Smooth muscle cell (in vitro differentiated cells): ENCODE data around the gene NEMF. TPM values are rescaled to one million over a fixed set of nuclear protein-coding genes. Genes with fewer than 3 reads are reported as not detected.
A peak's percentile ranks its signal among the peaks of the same experiment; 100 is the strongest.
"Not testable (repeated sequence)": the region's sequence is repeated elsewhere in the genome, so short reads cannot be mapped to it uniquely, and the experiment has no call there.

ENCODE experiments used
- DNase-seq: peaks from one replicate; lab custom pipeline; 2025; ENCODE audit not compliant: unreplicated experiment; lab: John Stamatoyannopoulos, UW
- H2AFZ ChIP-seq: fragments of 200-600 bp; sonication (generic); 2 replicates; pipeline ENCODE4 v1.6.0; 2016; ENCODE audit warnings: antibody characterized with exemption, low read depth, mild to moderate bottlenecking
- H3F3A ChIP-seq: fragments of 200-600 bp; sonication (generic); 2 replicates; pipeline ENCODE4 v1.6.0; 2017; ENCODE audit warnings: antibody characterized with exemption, low read depth
- H3K27ac ChIP-seq: fragments of 200-600 bp; sonication (generic); 2 replicates; pipeline ENCODE4 v1.5.1; 2016; ENCODE audit warnings: low read depth, mild to moderate bottlenecking
- H3K27me3 ChIP-seq: fragments of 200-600 bp; sonication (generic); 2 replicates; pipeline ENCODE4 v1.6.1; 2016; ENCODE audit warnings: low read depth, mild to moderate bottlenecking
- H3K36me3 ChIP-seq: fragments of 200-600 bp; sonication (generic); 2 replicates; pipeline ENCODE4 v1.5.1; 2016; ENCODE audit warnings: low read depth
- H3K4me1 ChIP-seq: fragments of 200-600 bp; sonication (generic); 2 replicates; pipeline ENCODE4 v1.5.1; 2016; ENCODE audit warnings: low read depth
- H3K4me2 ChIP-seq: fragments of 200-600 bp; sonication (generic); 2 replicates; pipeline ENCODE4 v1.6.0; 2016; ENCODE audit warnings: mild to moderate bottlenecking
- H3K4me3 ChIP-seq: fragments of 200-600 bp; sonication (generic); 2 replicates; pipeline ENCODE4 v1.5.1; 2016; ENCODE audit warnings: mild to moderate bottlenecking
- H3K79me2 ChIP-seq: fragments of 200-600 bp; sonication (generic); 2 replicates; pipeline ENCODE4 v1.6.0; 2016; ENCODE audit warnings: low read depth, mild to moderate bottlenecking
- H3K9ac ChIP-seq: fragments of 200-600 bp; sonication (generic); 2 replicates; pipeline ENCODE4 v1.6.0; 2016; ENCODE audit warnings: low read depth
- H3K9me3 ChIP-seq: fragments of 200-600 bp; sonication (generic); replicated peaks from 2 replicates; pipeline ENCODE4 v1.5.1; 2016; ENCODE audit warnings: low read depth
- H4K20me1 ChIP-seq: fragments of 200-600 bp; sonication (generic); 2 replicates; pipeline ENCODE4 v1.6.0; 2016; ENCODE audit warnings: low read depth
- WGBS: methylation state at CpG from one replicate; pipeline ENCODE4 v1.1.7; 2016; ENCODE audit warnings: low lambda C conversion rate; 5-methylcytosine and 5-hydroxymethylcytosine counted together
- polyA plus RNA-seq: library from polyadenylated mRNA; unstranded; fragments of >200 nt; fragmentation: Nextera tagmentation; extraction: Ambion mirVana; gene quantifications from 2 replicates; pipeline ENCODE4 v1.2.1, GENCODE V29; 2016
- small RNA-seq: library from RNA; depleted of rRNA; stranded (forward); fragments of <200 nt; gene quantifications from one replicate; pipeline ENCODE3, GENCODE V24; 2014
- total RNA-seq: library from RNA; depleted of rRNA; stranded (reverse); fragments of >200 nt; gene quantifications from 2 replicates; pipeline ENCODE4 v1.2.3, GENCODE V29; 2014
- TF ChIP-seq, protein P1 (sequence below): fragments of 200-600 bp; sonication (generic); IDR thresholded peaks from 2 replicates; pipeline ENCODE4 v1.5.1; 2017; ENCODE audit warnings: borderline replicate concordance, mild to moderate bottlenecking, antibody characterized with exemption; ENCODE audit not compliant: insufficient read depth, poor library complexity, severe bottlenecking

The NEMF gene
- total and polyA plus RNA-seq, 2 experiments from 2014 or later: 41.2 TPM

DNA sequence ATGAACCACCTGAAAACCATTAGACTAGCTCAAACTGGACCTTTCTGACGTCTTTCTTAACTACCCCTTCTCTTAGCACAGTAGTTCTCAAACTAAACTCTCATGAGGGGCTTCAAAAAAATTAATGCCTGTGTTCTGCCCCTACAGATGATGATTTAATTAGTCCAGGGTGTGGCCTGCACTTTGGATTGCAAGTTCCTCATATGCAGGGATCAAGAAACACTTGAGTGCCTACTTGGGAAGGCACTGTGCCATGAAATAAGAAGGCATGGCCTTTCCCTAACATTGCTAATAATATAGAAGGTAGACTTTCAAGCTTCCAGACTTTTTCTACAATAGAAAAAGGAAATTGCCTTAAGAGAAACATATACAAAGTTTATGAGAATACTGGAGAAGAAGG, 107.4 kb downstream of the NEMF start:
- Histone ChIP-seq H3F3A (no peaks in the 10 kb centered on the region), H3K4me3 (no peak overlapping the region), H2AFZ (no peak overlapping the region), H3K9me3 (no peaks in the 10 kb centered on the region), H3K27me3 (no peaks in the 10 kb centered on the region), H3K4me2 (no peak overlapping the region), H3K27ac (no peak overlapping the region), H3K36me3 (no peaks in the 10 kb centered on the region), H3K9ac (no peak overlapping the region), H3K4me1 (no peaks in the 10 kb centered on the region), H3K79me2 (no peaks in the 10 kb centered on the region), H4K20me1 (no peaks in the 10 kb centered on the region)
- DNase-seq: no peak
- TF ChIP-seq, protein P1, sequence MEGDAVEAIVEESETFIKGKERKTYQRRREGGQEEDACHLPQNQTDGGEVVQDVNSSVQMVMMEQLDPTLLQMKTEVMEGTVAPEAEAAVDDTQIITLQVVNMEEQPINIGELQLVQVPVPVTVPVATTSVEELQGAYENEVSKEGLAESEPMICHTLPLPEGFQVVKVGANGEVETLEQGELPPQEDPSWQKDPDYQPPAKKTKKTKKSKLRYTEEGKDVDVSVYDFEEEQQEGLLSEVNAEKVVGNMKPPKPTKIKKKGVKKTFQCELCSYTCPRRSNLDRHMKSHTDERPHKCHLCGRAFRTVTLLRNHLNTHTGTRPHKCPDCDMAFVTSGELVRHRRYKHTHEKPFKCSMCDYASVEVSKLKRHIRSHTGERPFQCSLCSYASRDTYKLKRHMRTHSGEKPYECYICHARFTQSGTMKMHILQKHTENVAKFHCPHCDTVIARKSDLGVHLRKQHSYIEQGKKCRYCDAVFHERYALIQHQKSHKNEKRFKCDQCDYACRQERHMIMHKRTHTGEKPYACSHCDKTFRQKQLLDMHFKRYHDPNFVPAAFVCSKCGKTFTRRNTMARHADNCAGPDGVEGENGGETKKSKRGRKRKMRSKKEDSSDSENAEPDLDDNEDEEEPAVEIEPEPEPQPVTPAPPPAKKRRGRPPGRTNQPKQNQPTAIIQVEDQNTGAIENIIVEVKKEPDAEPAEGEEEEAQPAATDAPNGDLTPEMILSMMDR: no peak
- WGBS: 68% methylated on average over 1 of the region's 1 CpG

GRCh38 chr14:49735669-49736068, 116.9 kb downstream of the NEMF start:
- not testable (repeated sequence) for H3K36me3 ChIP-seq, H3K79me2 ChIP-seq, DNase-seq, H3K27me3 ChIP-seq, H3K4me1 ChIP-seq, H3K4me2 ChIP-seq, H3K4me3 ChIP-seq, H3K9me3 ChIP-seq, H3K9ac ChIP-seq, H3K27ac ChIP-seq, H3F3A ChIP-seq, H2AFZ ChIP-seq, H4K20me1 ChIP-seq
- WGBS: 85% methylated on average over 4 of the region's 4 CpGs

- H3K4me3 ChIP-seq: no peak overlapping the region
These were observed 118.8 kb downstream of the NEMF start for GRCh38 chr14:49733836-49734235.

GRCh38 chr14:49732896-49733295, 119.7 kb downstream of the NEMF start:
- no peaks in the 10 kb centered on the region for H3F3A ChIP-seq
- 92% methylated on average over 3 of the region's 3 CpGs for WGBS
- no peaks in the 10 kb centered on the region for H3K4me1 ChIP-seq
- H3K9me3 ChIP-seq: no peaks in the 10 kb centered on the region
- H3K27me3 ChIP-seq: no peaks in the 10 kb centered on the region
- H3K79me2 ChIP-seq: no peaks in the 10 kb centered on the region
- no peaks in the 10 kb centered on the region for H4K20me1 ChIP-seq
- no peak overlapping the region for H3K27ac ChIP-seq
- no peak for DNase-seq
- H3K4me2 ChIP-seq: no peak overlapping the region
- no peak overlapping the region for H3K4me3 ChIP-seq
- H3K36me3 ChIP-seq: peaks cover 6% of the 10 kb centered on the region
- no peak overlapping the region for H2AFZ ChIP-seq
- H3K9ac ChIP-seq: no peak overlapping the region
- TF ChIP-seq, protein P1: no peak

More at GRCh38 chr14:49733836-49734235, 118.8 kb downstream of the NEMF start:
- H2AFZ ChIP-seq: no peak overlapping the region
- H3K79me2 ChIP-seq: no peaks in the 10 kb centered on the region
- H3K9ac ChIP-seq: no peak overlapping the region
- H3K36me3 ChIP-seq: peaks cover 6% of the 10 kb centered on the region
- H3K4me1 ChIP-seq: no peaks in the 10 kb centered on the region
- TF ChIP-seq, protein P1: no peak
- no peak for DNase-seq
- H3K27ac ChIP-seq: no peak overlapping the region
- H3K9me3 ChIP-seq: no peaks in the 10 kb centered on the region
- no peaks in the 10 kb centered on the region for H4K20me1 ChIP-seq
- H3K4me2 ChIP-seq: no peak overlapping the region
- H3K27me3 ChIP-seq: no peaks in the 10 kb centered on the region
- H3F3A ChIP-seq: no peaks in the 10 kb centered on the region

Small RNA genes lying within 50 kb of the gene (small RNA-seq; reads per million reads assigned to genes)
- gene RF00019 (not detected), gene RN7SL2 (319 reads per million, percentile 99 among the genes with 10 or more reads in this experiment), gene RN7SL3 (11.0 reads per million, percentile 79 among the genes with 10 or more reads in this experiment), gene RNU6-189P (not detected), gene RNU6-539P (not detected)

Other genes with a start within 250 kb of the NEMF start
- 197 and 228 TPM in 2 replicates for gene RPL36AL, start 232.2 kb downstream of the NEMF start, total RNA-seq
- 279 and 292 TPM in 2 replicates for gene RPL36AL, start 232.2 kb downstream of the NEMF start, polyA plus RNA-seq
- 48.9 and 50.9 TPM in 2 replicates for gene MGAT2, start 232.0 kb downstream of the NEMF start, total RNA-seq
- 35.6 and 41.0 TPM in 2 replicates for gene MGAT2, start 232.0 kb downstream of the NEMF start, polyA plus RNA-seq
- 12.0 and 14.0 TPM in 2 replicates for gene DNAAF2, start 217.5 kb downstream of the NEMF start, total RNA-seq
- 10.4 and 11.3 TPM in 2 replicates for gene DNAAF2, start 217.5 kb downstream of the NEMF start, polyA plus RNA-seq
- 4.1 and 9.6 TPM in 2 replicates for gene POLE2, start 164.6 kb downstream of the NEMF start, total RNA-seq
- gene POLE2, start 164.6 kb downstream of the NEMF start, polyA plus RNA-seq: 3.7 and 7.5 TPM in 2 replicates
- gene KLHDC1, start 159.7 kb downstream of the NEMF start, total RNA-seq: 5.9 and 8.6 TPM in 2 replicates
- gene KLHDC1, start 159.7 kb downstream of the NEMF start, polyA plus RNA-seq: 4.1 and 5.1 TPM in 2 replicates
- 52.0 and 72.1 TPM in 2 replicates for gene KLHDC2, start 84.6 kb downstream of the NEMF start, total RNA-seq
- 78.3 and 88.9 TPM in 2 replicates for gene KLHDC2, start 84.6 kb downstream of the NEMF start, polyA plus RNA-seq
- 64.8 and 68.7 TPM in 2 replicates for gene ARF6, start 40.3 kb upstream of the NEMF start, total RNA-seq
- gene ARF6, start 40.3 kb upstream of the NEMF start, polyA plus RNA-seq: 59.8 and 73.6 TPM in 2 replicates